ENCODE results near the gene PTGR3. TPM values are rescaled to one million over a fixed set of nuclear protein-coding genes. Genes with fewer than 3 reads are reported as not detected.

PTGR3 gene
- total and polyA plus RNA-seq, 4 donors: 6.8 to 18.7 (median 11.4) TPM

DNA sequence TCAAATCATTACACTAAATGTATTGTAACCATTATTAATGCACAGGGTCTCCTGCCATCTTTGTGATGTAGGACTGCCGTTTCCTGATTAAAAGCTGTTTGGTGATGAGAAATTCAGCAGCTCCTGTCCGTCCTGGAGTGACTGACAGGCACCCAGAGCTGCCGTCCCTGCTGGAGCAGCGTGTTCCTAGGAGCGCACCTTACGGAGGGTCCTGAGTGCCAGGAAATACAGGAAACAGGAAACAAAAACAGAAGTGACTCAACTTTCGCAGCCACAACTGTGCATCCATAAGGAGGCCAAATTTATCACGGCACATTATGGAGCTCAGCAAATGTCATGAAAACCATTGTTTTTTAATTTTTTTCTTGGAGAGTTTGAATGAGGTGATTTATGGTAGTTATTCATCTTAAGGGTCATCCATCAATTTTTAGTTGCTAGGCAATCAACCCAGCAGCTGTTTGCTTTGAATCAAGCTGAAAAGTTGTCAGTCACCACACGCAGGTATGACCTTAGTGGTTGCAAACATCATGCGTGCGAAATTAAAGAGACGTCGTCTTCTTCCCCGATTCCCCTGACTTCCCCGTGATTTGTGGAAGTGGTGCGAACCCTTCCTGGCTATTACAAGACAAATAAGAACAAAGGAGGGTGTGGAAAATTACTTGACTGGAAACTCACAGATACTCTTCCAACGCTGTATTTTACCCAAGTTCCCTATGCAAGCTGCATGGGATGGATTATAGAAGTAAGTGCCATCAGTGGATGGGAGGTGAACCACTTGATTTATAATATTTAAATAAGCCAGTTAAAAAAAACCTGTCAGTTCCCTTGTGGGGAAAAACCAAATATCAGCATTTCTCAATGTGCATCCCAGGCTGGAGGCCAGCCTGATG is 21.5 kb upstream of the PTGR3 start:
- Histone ChIP-seq H3K4me3 (ENCODE audit: low read depth in 1 of 3, low read length in 3 of 3) (no peak overlapping the region), H3K27me3 (ENCODE audit: control insufficient read depth in 4 of 4, insufficient read depth in 4 of 4, low read length in 3 of 4) (no peaks in the 10 kb centered on the region), H3K36me3 (ENCODE audit: control insufficient read depth in 4 of 4, insufficient read depth in 3 of 4, low read depth in 1 of 4, low read length in 3 of 4) (no peaks in the 10 kb centered on the region), H3K27ac (ENCODE audit: low read depth in 1 of 2, low read length in 2 of 2) (no peak overlapping the region), H3K9me3 (ENCODE audit: control insufficient read depth in 4 of 4, low read length in 3 of 4) (no peaks in the 10 kb centered on the region), H3K9ac (ENCODE audit: low read depth in 1 of 2, low read length in 2 of 2) (no peak overlapping the region), H3K4me1 (ENCODE audit: control insufficient read depth in 4 of 4, insufficient read depth in 4 of 4, low read length in 3 of 4) (peaks cover 12 to 29% (median 21%) of the 10 kb centered on the region in 4 donors)
- 81% methylated on average over 17 of the region's 17 CpGs for WGBS
- DNase-seq (ENCODE audit: low spot score): no peak
- TF ChIP-seq RXRA (IDR thresholded peaks at IDR 0.05) (no peak), HNF4G (IDR thresholded peaks at IDR 0.05) (no peak)

DNA sequence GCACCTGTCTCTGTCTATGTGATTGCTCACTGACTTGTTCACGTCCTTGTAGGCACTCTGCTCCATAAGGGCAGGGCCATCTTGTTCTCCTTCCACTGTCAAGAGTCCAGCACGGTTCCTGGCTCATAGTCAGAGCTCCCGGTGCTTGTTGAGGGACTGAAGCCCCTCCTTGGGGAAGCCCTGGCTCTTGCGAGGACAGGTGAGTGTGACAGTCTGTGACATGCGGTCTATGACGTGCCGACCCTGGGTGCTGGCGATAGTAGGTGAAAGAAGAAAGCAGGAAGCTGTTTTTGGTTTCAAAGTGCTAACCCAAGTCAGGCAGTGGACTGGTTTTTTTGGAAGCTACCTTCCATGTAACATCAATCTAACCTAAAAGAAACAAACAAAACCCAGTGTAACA is 20.5 kb upstream of the PTGR3 start:
- Histone ChIP-seq H3K9me3 (ENCODE audit: control insufficient read depth in 4 of 4, low read length in 3 of 4) (no peaks in the 10 kb centered on the region), H3K36me3 (ENCODE audit: control insufficient read depth in 4 of 4, insufficient read depth in 3 of 4, low read depth in 1 of 4, low read length in 3 of 4) (no peaks in the 10 kb centered on the region), H3K4me3 (ENCODE audit: low read depth in 1 of 3, low read length in 3 of 3) (no peak overlapping the region), H3K9ac (ENCODE audit: low read depth in 1 of 2, low read length in 2 of 2) (no peak overlapping the region), H3K27ac (ENCODE audit: low read depth in 1 of 2, low read length in 2 of 2) (no peak overlapping the region), H3K27me3 (ENCODE audit: control insufficient read depth in 4 of 4, insufficient read depth in 4 of 4, low read length in 3 of 4) (no peaks in the 10 kb centered on the region), H3K4me1 (ENCODE audit: control insufficient read depth in 4 of 4, insufficient read depth in 4 of 4, low read length in 3 of 4) (peaks cover 14 to 33% (median 26%) of the 10 kb centered on the region in 4 donors)
- no peak for DNase-seq (ENCODE audit: low spot score)
- 94% methylated on average over 8 of the region's 8 CpGs for WGBS
- no peak for TF ChIP-seq MAX (IDR thresholded peaks at IDR 0.05)

GRCh38 chr18:75228967-75229366 is 20.0 kb upstream of the PTGR3 start:
- DNase-seq (ENCODE audit: low spot score): no peak
- H3K4me1 ChIP-seq (ENCODE audit: control insufficient read depth in 4 of 4, insufficient read depth in 4 of 4, low read length in 3 of 4): peaks cover 14 to 36% (median 31%) of the 10 kb centered on the region in 4 donors
- WGBS: 94% methylated on average over 9 of the region's 9 CpGs
- H3K4me3 ChIP-seq (ENCODE audit: low read depth in 1 of 3, low read length in 3 of 3): no peak overlapping the region
- H3K27ac ChIP-seq (ENCODE audit: low read depth in 1 of 2, low read length in 2 of 2): no peak overlapping the region
- no peaks in the 10 kb centered on the region for H3K27me3 ChIP-seq (ENCODE audit: control insufficient read depth in 4 of 4, insufficient read depth in 4 of 4, low read length in 3 of 4)
- no peak for TF ChIP-seq HNF4G (IDR thresholded peaks at IDR 0.05)
- no peak for TF ChIP-seq NR2F2 (IDR thresholded peaks at IDR 0.05)
- TF ChIP-seq MAX (IDR thresholded peaks at IDR 0.05): no peak
- TF ChIP-seq HNF4A (conservative IDR thresholded peaks at IDR 0.05): no peak
- TF ChIP-seq RXRA (IDR thresholded peaks at IDR 0.05): no peak
- TF ChIP-seq SP1 (IDR thresholded peaks at IDR 0.05): no peak
- no peak overlapping the region for H3K9ac ChIP-seq (ENCODE audit: low read depth in 1 of 2, low read length in 2 of 2)
- no peaks in the 10 kb centered on the region for H3K36me3 ChIP-seq (ENCODE audit: control insufficient read depth in 4 of 4, insufficient read depth in 3 of 4, low read depth in 1 of 4, low read length in 3 of 4)
- H3K9me3 ChIP-seq (ENCODE audit: control insufficient read depth in 4 of 4, low read length in 3 of 4): no peaks in the 10 kb centered on the region

DNA sequence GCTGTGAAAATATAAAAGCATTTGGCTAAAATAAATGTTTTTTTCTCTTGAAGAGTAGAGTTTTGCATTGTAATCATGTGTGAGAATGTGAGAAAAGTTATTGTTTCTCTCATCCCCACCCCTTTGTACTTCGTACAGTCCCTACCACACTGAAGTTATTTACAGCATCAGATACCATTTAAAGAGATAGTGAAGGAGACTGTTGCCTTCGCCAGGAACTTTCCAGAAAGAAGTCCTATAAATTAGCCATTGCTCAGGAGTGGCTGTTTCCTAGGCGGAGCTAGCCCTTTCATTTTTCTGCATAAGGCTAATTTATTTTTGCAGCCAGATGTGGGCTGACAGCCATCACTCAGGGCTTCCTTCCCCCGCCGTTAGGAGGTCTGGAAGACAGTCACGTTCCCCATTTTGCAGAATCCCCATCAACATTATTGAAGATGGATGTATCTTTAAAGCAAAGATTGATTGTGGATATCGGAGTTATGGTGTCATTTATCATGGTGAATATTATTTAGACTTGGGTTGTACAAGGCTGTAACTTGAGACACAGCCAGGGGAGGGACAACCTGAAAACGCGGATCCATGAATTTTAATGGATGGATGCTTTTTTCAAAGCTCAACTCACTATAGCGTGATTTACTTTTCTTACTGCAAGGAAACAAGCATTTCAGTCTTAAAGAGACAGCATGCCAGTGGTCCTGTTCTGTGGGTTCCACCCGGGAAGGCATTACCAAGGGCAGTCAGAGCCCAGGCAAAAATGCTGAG is 18.8 kb upstream of the PTGR3 start:
- Histone ChIP-seq H3K4me3 (ENCODE audit: low read depth in 1 of 3, low read length in 3 of 3) (no peak overlapping the region), H3K36me3 (ENCODE audit: control insufficient read depth in 4 of 4, insufficient read depth in 3 of 4, low read depth in 1 of 4, low read length in 3 of 4) (no peaks in the 10 kb centered on the region), H3K9ac (ENCODE audit: low read depth in 1 of 2, low read length in 2 of 2) (no peak overlapping the region), H3K27me3 (ENCODE audit: control insufficient read depth in 4 of 4, insufficient read depth in 4 of 4, low read length in 3 of 4) (no peaks in the 10 kb centered on the region), H3K27ac (ENCODE audit: low read depth in 1 of 2, low read length in 2 of 2) (no peak overlapping the region), H3K4me1 (ENCODE audit: control insufficient read depth in 4 of 4, insufficient read depth in 4 of 4, low read length in 3 of 4) (peaks cover 14 to 40% (median 38%) of the 10 kb centered on the region in 4 donors), H3K9me3 (ENCODE audit: control insufficient read depth in 4 of 4, low read length in 3 of 4) (no peaks in the 10 kb centered on the region)
- 74% methylated on average over 11 of the region's 11 CpGs for WGBS
- DNase-seq (ENCODE audit: low spot score): no peak
- TF ChIP-seq SP1 (IDR thresholded peaks at IDR 0.05) (no peak), FOXA1 (IDR thresholded peaks at IDR 0.05) (no peak), NR2F2 (IDR thresholded peaks at IDR 0.05) (no peak), JUND (IDR thresholded peaks at IDR 0.05) (no peak), MAX (IDR thresholded peaks at IDR 0.05) (no peak), EGR1 (IDR thresholded peaks at IDR 0.05; ENCODE audit: low read depth in 2 of 2) (no peak), GABPA (IDR thresholded peaks at IDR 0.05 in 1 of 2, conservative IDR thresholded peaks at IDR 0.05 in 1 of 2) (no peak), FOXA2 (IDR thresholded peaks at IDR 0.05) (no peak), HNF4G (IDR thresholded peaks at IDR 0.05) (no peak), ZBTB33 (IDR thresholded peaks at IDR 0.05) (no peak), TAF1 (conservative IDR thresholded peaks at IDR 0.05) (no peak)
- TF ChIP-seq, protein P1, sequence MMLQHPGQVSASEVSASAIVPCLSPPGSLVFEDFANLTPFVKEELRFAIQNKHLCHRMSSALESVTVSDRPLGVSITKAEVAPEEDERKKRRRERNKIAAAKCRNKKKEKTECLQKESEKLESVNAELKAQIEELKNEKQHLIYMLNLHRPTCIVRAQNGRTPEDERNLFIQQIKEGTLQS (IDR thresholded peaks at IDR 0.05): no peak
- TF ChIP-seq, protein P2, sequence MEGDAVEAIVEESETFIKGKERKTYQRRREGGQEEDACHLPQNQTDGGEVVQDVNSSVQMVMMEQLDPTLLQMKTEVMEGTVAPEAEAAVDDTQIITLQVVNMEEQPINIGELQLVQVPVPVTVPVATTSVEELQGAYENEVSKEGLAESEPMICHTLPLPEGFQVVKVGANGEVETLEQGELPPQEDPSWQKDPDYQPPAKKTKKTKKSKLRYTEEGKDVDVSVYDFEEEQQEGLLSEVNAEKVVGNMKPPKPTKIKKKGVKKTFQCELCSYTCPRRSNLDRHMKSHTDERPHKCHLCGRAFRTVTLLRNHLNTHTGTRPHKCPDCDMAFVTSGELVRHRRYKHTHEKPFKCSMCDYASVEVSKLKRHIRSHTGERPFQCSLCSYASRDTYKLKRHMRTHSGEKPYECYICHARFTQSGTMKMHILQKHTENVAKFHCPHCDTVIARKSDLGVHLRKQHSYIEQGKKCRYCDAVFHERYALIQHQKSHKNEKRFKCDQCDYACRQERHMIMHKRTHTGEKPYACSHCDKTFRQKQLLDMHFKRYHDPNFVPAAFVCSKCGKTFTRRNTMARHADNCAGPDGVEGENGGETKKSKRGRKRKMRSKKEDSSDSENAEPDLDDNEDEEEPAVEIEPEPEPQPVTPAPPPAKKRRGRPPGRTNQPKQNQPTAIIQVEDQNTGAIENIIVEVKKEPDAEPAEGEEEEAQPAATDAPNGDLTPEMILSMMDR (IDR thresholded peaks at IDR 0.05; ENCODE audit: low read depth, low read length, missing input control): no peak
